ENCODE measurements around the gene GGTA1. TPM values are rescaled to one million over a fixed set of nuclear protein-coding genes. Genes with fewer than 3 reads are reported as not detected.

The GGTA1 gene
- total RNA-seq, 1 experiment from 2014 or later: not detected

GRCh38 chr9:121478816-121479676, 20.6 kb downstream of the GGTA1 start:
- no peaks in the 10 kb centered on the region for H4K20me1 ChIP-seq (ENCODE audit: low read length)
- no peaks in the 10 kb centered on the region for H3K79me2 ChIP-seq (ENCODE audit: low read length)
- BruUV-seq (replicated peaks): no TSS peak
- no peaks in the 10 kb centered on the region for H3K9me2 ChIP-seq (replicated peaks; ENCODE audit: low read length)
- no peak overlapping the region for H3K4me2 ChIP-seq (ENCODE audit: low read length)
- intact Hi-C loops (cut with micrococcal nuclease): no loop called here
- DNase-seq: no peak
- no peaks in the 10 kb centered on the region; the same call in 1 of the 2 replicates for H3K27me3 ChIP-seq (ENCODE audit: low read length)
- no peaks in the 10 kb centered on the region for H3K36me3 ChIP-seq (ENCODE audit: low read depth, low read length)
- H3K27ac ChIP-seq (ENCODE audit: low read length): no peak overlapping the region
- ATAC-seq: no peak
- no peak overlapping the region for H2AFZ ChIP-seq (ENCODE audit: low read length)
- no peak overlapping the region for H3K9ac ChIP-seq (ENCODE audit: low read length)
- no peak for TF ChIP-seq EZH2 (IDR thresholded peaks at IDR 0.05; ENCODE audit: low read length, unreplicated experiment)
- POLR2A ChIA-PET (ENCODE audit: unreplicated experiment): no interaction called here
- no peak overlapping the region for H3K4me3 ChIP-seq (ENCODE audit: low read length)
- no peaks in the 10 kb centered on the region for H3F3A ChIP-seq (ENCODE audit: low read length, unreplicated experiment)
- no peaks in the 10 kb centered on the region for H3K4me1 ChIP-seq (ENCODE audit: insufficient read depth, low read length)
- H3K9me3 ChIP-seq (ENCODE audit: low read length): no peaks in the 10 kb centered on the region
- CTCF ChIA-PET: no interaction called here

GRCh38 chr9:121476156-121476555, 23.5 kb downstream of the GGTA1 start:
- Histone ChIP-seq H3K79me2 (ENCODE audit: low read length) (no peaks in the 10 kb centered on the region), H3K36me3 (ENCODE audit: low read depth, low read length) (no peaks in the 10 kb centered on the region), H3K9ac (ENCODE audit: low read length) (no peak overlapping the region), H3K4me1 (ENCODE audit: insufficient read depth, low read length) (no peaks in the 10 kb centered on the region), H3K27me3 (ENCODE audit: low read length) (peaks cover 23% of the 10 kb centered on the region), H3K9me2 (replicated peaks; ENCODE audit: low read length) (no peaks in the 10 kb centered on the region), H4K20me1 (ENCODE audit: low read length) (no peaks in the 10 kb centered on the region), H3K4me3 (ENCODE audit: low read length) (no peak overlapping the region), H3K4me2 (ENCODE audit: low read length) (no peak overlapping the region), H3K9me3 (ENCODE audit: low read length) (no peaks in the 10 kb centered on the region), H3F3A (ENCODE audit: low read length, unreplicated experiment) (no peaks in the 10 kb centered on the region), H2AFZ (ENCODE audit: low read length) (no peak overlapping the region), H3K27ac (ENCODE audit: low read length) (no peak overlapping the region)
- DNase-seq (no peak), ATAC-seq (no peak)
- CTCF ChIA-PET: no interaction called here
- POLR2A ChIA-PET (ENCODE audit: unreplicated experiment): no interaction called here
- TF ChIP-seq CTCF (conservative IDR thresholded peaks at IDR 0.05; ENCODE audit: low read depth, low read length) (no peak), EZH2 (IDR thresholded peaks at IDR 0.05; ENCODE audit: low read length, unreplicated experiment) (no peak), EZH2phosphoT487 (IDR thresholded peaks at IDR 0.05; ENCODE audit: borderline replicate concordance, low read length) (no peak)
- intact Hi-C loops (cut with micrococcal nuclease): no loop called here
- no TSS peak for BruUV-seq (replicated peaks)

GRCh38 chr9:121474231-121474947, 25.3 kb downstream of the GGTA1 start:
- Histone ChIP-seq H3K9me3 (ENCODE audit: low read length) (no peaks in the 10 kb centered on the region), H3K27me3 (ENCODE audit: low read length) (peaks cover 34% of the 10 kb centered on the region), H3K4me2 (ENCODE audit: low read length) (no peak overlapping the region), H3K27ac (ENCODE audit: low read length) (no peak overlapping the region), H3K9me2 (replicated peaks; ENCODE audit: low read length) (no peaks in the 10 kb centered on the region), H3K4me1 (ENCODE audit: insufficient read depth, low read length) (no peaks in the 10 kb centered on the region), H3K36me3 (ENCODE audit: low read depth, low read length) (no peaks in the 10 kb centered on the region), H3K4me3 (ENCODE audit: low read length) (no peak overlapping the region), H3K9ac (ENCODE audit: low read length) (no peak overlapping the region), H3K79me2 (ENCODE audit: low read length) (no peaks in the 10 kb centered on the region), H4K20me1 (ENCODE audit: low read length) (no peaks in the 10 kb centered on the region), H3F3A (ENCODE audit: low read length, unreplicated experiment) (no peaks in the 10 kb centered on the region), H2AFZ (ENCODE audit: low read length) (no peak overlapping the region)
- DNase-seq: no peak
- ChIA-PET CTCF (no interaction called here), POLR2A (ENCODE audit: unreplicated experiment) (no interaction called here)
- no TSS peak for BruUV-seq (replicated peaks)
- ATAC-seq: no peak
- intact Hi-C loops (cut with micrococcal nuclease): no loop called here
- TF ChIP-seq CTCF (conservative IDR thresholded peaks at IDR 0.05; ENCODE audit: low read depth, low read length): no peak
- no peak for TF ChIP-seq EZH2 (IDR thresholded peaks at IDR 0.05; ENCODE audit: low read length, unreplicated experiment)
- TF ChIP-seq EZH2phosphoT487 (IDR thresholded peaks at IDR 0.05; ENCODE audit: borderline replicate concordance, low read length): no peak

Measured in PC-3 (cell line).